HepG2 (cell line): ENCODE results near the gene PTGER4. TPM values are rescaled to one million over a fixed set of nuclear protein-coding genes. Genes with fewer than 3 reads are reported as not detected.

ENCODE experiments used
- ATAC-seq: fragments of 200-7000 bp; cut with Tn5 transposase; 3 replicates; pipeline ENCODE4 v1.9.1; 2020; ENCODE audit warnings: mild to moderate bottlenecking, moderate library complexity
- BruUV-seq: library from RNA; stranded (reverse); fragments of 400-500 nt; replicated peaks from 2 replicates; lab custom pipeline; 2021; lab: Mats Ljungman, UMichigan
- CTCF ChIA-PET: fragments of 300-600 bp; formaldehyde crosslinking; extraction: SDS; loops from one replicate; lab custom pipeline; 2021; ENCODE audit warnings: low total read pairs, inconsistent platforms, low intra/inter-chr PET ratio; lab: Yijun Ruan, JAX
- POLR2A ChIA-PET: fragments of 350-600 bp; sonication (Branson Sonifier 250); formaldehyde crosslinking; loops from one replicate; lab custom pipeline; 2020; ENCODE audit warnings: antibody characterized with exemption, inconsistent platforms; lab: Yijun Ruan, JAX
- DNase-seq: peaks from one replicate; pipeline ENCODE4 v3.0.0-alpha.2; 2015; ENCODE audit warnings: low spot score
- FAIRE-seq: peaks from 3 replicates; lab custom pipeline; 2011; peaks lifted over from hg19 to GRCh38; lab: Jason Lieb, UNC
- H2AFZ ChIP-seq: one replicate; pipeline ENCODE4 v1.6.1; 2011; ENCODE audit warnings: low read length, inconsistent platforms
- H3K27ac ChIP-seq: fragments of 300-600 bp; 3 replicates; pipeline ENCODE4 v1.8.0; 2011; ENCODE audit warnings: mixed run types, mild to moderate bottlenecking, mixed read lengths, low read length, inconsistent platforms; ENCODE audit not compliant: insufficient read depth; ENCODE audit errors: extremely low read length
- H3K27me3 ChIP-seq, 2 experiments: fragments of 200-600 bp in 1 of 2; 2 replicates in 1 of 2; 3 replicates in 1 of 2; pipeline versions ENCODE4 v1.6.0 to v1.8.0; 2011; ENCODE audit warnings: low read length in 2 of 2, mild to moderate bottlenecking in 2 of 2, moderate library complexity in 2 of 2, inconsistent platforms in 1 of 2; ENCODE audit not compliant: insufficient read depth in 2 of 2, control insufficient read depth in 1 of 2
- H3K36me3 ChIP-seq, 2 experiments: fragments of 200-600 bp in 1 of 2; replicated peaks in 1 of 2; 2 replicates in 1 of 2; 3 replicates in 1 of 2; pipeline versions ENCODE4 v1.5.1 to v1.8.0; 2011; ENCODE audit warnings: low read length in 2 of 2, inconsistent platforms in 1 of 2; ENCODE audit not compliant: insufficient read depth in 2 of 2, control insufficient read depth in 1 of 2
- H3K4me1 ChIP-seq: 2 replicates; pipeline ENCODE4 v1.5.1; 2012; ENCODE audit warnings: low read length, inconsistent platforms; ENCODE audit not compliant: insufficient read depth
- H3K4me2 ChIP-seq: 2 replicates; pipeline ENCODE4 v1.6.0; 2011; ENCODE audit warnings: low read depth, low read length, inconsistent platforms
- H3K4me3 ChIP-seq, 3 experiments: fragments of 200-600 bp in 1 of 3; sonication (generic), shearing (Covaris generic) in 1 of 3; replicated peaks in 1 of 3; 2 replicates each; pipeline ENCODE4 v1.5.1; 2011 to 2016; ENCODE audit warnings: low read length in 3 of 3, inconsistent platforms in 2 of 3, low read depth in 2 of 3, mild to moderate bottlenecking in 2 of 3, control low read depth in 1 of 3, mixed read lengths in 1 of 3; ENCODE audit not compliant: insufficient read depth in 1 of 3
- H3K79me2 ChIP-seq: one replicate; pipeline ENCODE4 v1.6.1; 2011; ENCODE audit warnings: low read length, inconsistent platforms; ENCODE audit not compliant: insufficient read depth
- H3K9ac ChIP-seq: 2 replicates; pipeline ENCODE4 v1.6.0; 2011; ENCODE audit warnings: mild to moderate bottlenecking, low read depth, low read length, inconsistent platforms; ENCODE audit not compliant: insufficient read depth
- H3K9me3 ChIP-seq: 2 replicates; pipeline ENCODE4 v1.5.1; 2012; ENCODE audit warnings: mild to moderate bottlenecking, low read length
- H4K20me1 ChIP-seq: 2 replicates; pipeline ENCODE4 v1.6.0; 2011; ENCODE audit warnings: inconsistent platforms, mild to moderate bottlenecking, low read length, moderate library complexity; ENCODE audit not compliant: insufficient read depth
- CC2D1A ChIP-seq: sonication (generic); formaldehyde crosslinking; IDR thresholded peaks from 2 replicates; pipeline ENCODE4 v1.8.1; 2023; ENCODE audit warnings: mild to moderate bottlenecking, missing genetic modification reagents
- CTCF ChIP-seq: sonication (generic); formaldehyde crosslinking; IDR thresholded peaks from 2 replicates; pipeline ENCODE4 v1.5.0; 2020; ENCODE audit warnings: mild to moderate bottlenecking, missing genetic modification reagents, moderate library complexity
- FOXM1 ChIP-seq: sonication (generic); formaldehyde crosslinking; IDR thresholded peaks from 2 replicates; pipeline ENCODE4 v1.5.0; 2020; ENCODE audit warnings: missing genetic modification reagents
- NCOA5 ChIP-seq: sonication (generic); formaldehyde crosslinking; IDR thresholded peaks from 2 replicates; pipeline ENCODE4 v1.4.0; 2020; ENCODE audit warnings: missing genetic modification reagents
- NR2F6 ChIP-seq, 2 experiments: IDR thresholded peaks; 2 replicates each; pipeline ENCODE4 v1.6.1; 2016; ENCODE audit warnings: antibody characterized with exemption in 1 of 2, mild to moderate bottlenecking in 1 of 2
- PRDM15 ChIP-seq: sonication (generic); formaldehyde crosslinking; IDR thresholded peaks from 2 replicates; pipeline ENCODE4 v1.4.0; 2020; ENCODE audit warnings: missing genetic modification reagents
- RAD21 ChIP-seq: fragments of 450-650 bp; formaldehyde crosslinking; IDR thresholded peaks from 2 replicates; pipeline ENCODE4 v1.5.0; 2020; ENCODE audit warnings: mild to moderate bottlenecking
- SALL1 ChIP-seq: sonication (generic); formaldehyde crosslinking; IDR thresholded peaks from 2 replicates; pipeline ENCODE4 v1.8.0; 2022; ENCODE audit warnings: mild to moderate bottlenecking, missing genetic modification reagents
- SMC3 ChIP-seq: IDR thresholded peaks from 2 replicates; pipeline ENCODE4 v1.6.1; 2011; ENCODE audit warnings: low read length, improper control_type of control experiment
- STAG1 ChIP-seq: sonication (generic); formaldehyde crosslinking; IDR thresholded peaks from 2 replicates; pipeline ENCODE4 v1.4.0; 2020; ENCODE audit warnings: missing genetic modification reagents
- TEAD3 ChIP-seq: optimal IDR thresholded peaks from 2 replicates; pipeline ENCODE3; 2016; ENCODE audit warnings: borderline replicate concordance
- U2AF1 ChIP-seq: fragments of 200-400 bp; formaldehyde crosslinking; optimal IDR thresholded peaks from 2 replicates; pipeline ENCODE3; 2017; ENCODE audit warnings: mild to moderate bottlenecking, low read depth, low read length
- USF2 ChIP-seq, 2 experiments: sonication (generic) in 1 of 2; formaldehyde crosslinking in 1 of 2; IDR thresholded peaks; 2 replicates each; pipeline versions ENCODE4 v1.5.1 to v1.6.1; 2011 to 2020; ENCODE audit warnings: borderline replicate concordance in 1 of 2, low read depth in 1 of 2, low read length in 1 of 2, mild to moderate bottlenecking in 1 of 2, missing genetic modification reagents in 1 of 2, moderate library complexity in 1 of 2
- YY1 ChIP-seq: IDR thresholded peaks from 2 replicates; pipeline ENCODE4 v1.6.1; 2011; ENCODE audit warnings: low read length, low read depth, moderate library complexity, mild to moderate bottlenecking; ENCODE audit not compliant: insufficient read depth, insufficient replicate concordance
- ZNF33A ChIP-seq: sonication (generic); formaldehyde crosslinking; IDR thresholded peaks from 2 replicates; pipeline ENCODE4 v1.5.1; 2020; ENCODE audit warnings: missing genetic modification reagents, mild to moderate bottlenecking, moderate library complexity, borderline replicate concordance
- ZNF441 ChIP-seq: sonication (generic); formaldehyde crosslinking; IDR thresholded peaks from 2 replicates; pipeline ENCODE4 v1.7.0; 2021; ENCODE audit warnings: missing genetic modification reagents, borderline replicate concordance
- ZNF775 ChIP-seq: sonication (generic); formaldehyde crosslinking; IDR thresholded peaks from 2 replicates; pipeline ENCODE4 v1.4.0; 2020; ENCODE audit warnings: missing genetic modification reagents, mild to moderate bottlenecking, moderate library complexity, borderline replicate concordance
- WGBS: methylation state at CpG from one replicate; pipeline ENCODE4 v1.1.6; 2017; ENCODE audit warnings: low lambda C conversion rate; 5-methylcytosine and 5-hydroxymethylcytosine counted together
- in situ Hi-C: cut with HindIII; loops from 2 replicates; pipeline ENCODE4 v1.10.0; 2017; ENCODE audit warnings: low pct_unique_long_range_greater_than_20kb; ENCODE audit not compliant: extremely low pct_ligation_motif_present
- intact Hi-C: fragments of 100-400 bp; cut with micrococcal nuclease; formaldehyde crosslinking; loops from one replicate; pipeline ENCODE4 v1.10.0; 2022; ENCODE audit not compliant: unreplicated experiment
- polyA plus RNA-seq, 8 experiments: library from polyadenylated mRNA; depleted of rRNA in 3 of 8; stranded (reverse) in 7 of 8; unstranded in 1 of 8; fragments of >200 nt; fragmentation: Illumina TruSeq in 4 of 8; extraction: Trizol in 4 of 8; gene quantifications; 2 replicates each; pipeline versions ENCODE4 v1.2.1 to v1.2.3, GENCODE V29; 2011 to 2016; ENCODE audit warnings: low read depth in 4 of 8, missing spikeins in 1 of 8, mixed read lengths in 1 of 8; ENCODE audit not compliant: insufficient read depth in 1 of 8
- total RNA-seq, 5 experiments: library from RNA; depleted of rRNA; stranded (reverse); fragments of >200 nt; fragmentation: Illumina TruSeq; extraction: Trizol; gene quantifications; 2 replicates each; pipeline ENCODE4 v1.2.3, GENCODE V29; 2016; ENCODE audit warnings: low read depth in 1 of 5

PTGER4 gene
- total and polyA plus RNA-seq, 2 of the 13 experiments (the other 11 are each of a cell fraction or from before 2014, with no cell fraction given) = 0.01 to 0.11 TPM

- Histone ChIP-seq H3K4me1 (no peaks in the 10 kb centered on the region), H3K9me3 (no peaks in the 10 kb centered on the region), H3K27me3 (no peaks in the 10 kb centered on the region), H3K27ac (no peak overlapping the region), H3K79me2 (no peaks in the 10 kb centered on the region), H3K9ac (no peak overlapping the region), H2AFZ (no peak overlapping the region), H3K4me2 (no peak overlapping the region), H3K4me3 (no peak overlapping the region), H4K20me1 (no peaks in the 10 kb centered on the region), H3K36me3 (no peaks in the 10 kb centered on the region)
- FAIRE-seq (peak; percentile 99), DNase-seq (peak; percentile 68), ATAC-seq (peak; percentile 99)
- no TSS peak for BruUV-seq
- 3% methylated on average over 8 of the region's 8 CpGs for WGBS
- ChIA-PET POLR2A (no interaction called here), CTCF (interaction anchor here (2.0 to 3.6 kb wide), 3 partner anchors 740 to 1109 kb away, joined by 15 to 35 read pairs (median 33); no protein-coding TSS in a partner anchor)
- intact Hi-C loops (loop anchor here (1.0 to 5.0 kb wide), 5 partner anchors 49 to 1109 kb away; no protein-coding TSS in a partner anchor), in situ Hi-C loops (loop anchor here (5.0 to 25.0 kb wide), 3 partner anchors 741 to 1101 kb away; no protein-coding TSS in a partner anchor)
- TF ChIP-seq ZNF441 (CRISPR knock-in tag) (no peak), CTCF (CRISPR knock-in tag) (peak; percentile 90), STAG1 (CRISPR knock-in tag) (peak; percentile 98), U2AF1 (no peak), TEAD3 (CRISPR knock-in tag) (peak; percentile 7), CC2D1A (no peak), PRDM15 (CRISPR knock-in tag) (no peak), ZNF775 (CRISPR knock-in tag) (no peak), USF2 (IDR thresholded peaks at IDR 0.05; ENCODE audit: low read depth, low read length) (no peak), USF2 (CRISPR knock-in tag; IDR thresholded peaks at IDR 0.05; ENCODE audit: borderline replicate concordance) (no peak), FOXM1 (CRISPR knock-in tag) (no peak), NCOA5 (CRISPR knock-in tag) (no peak), SMC3 (peak; percentile 96), ZNF33A (CRISPR knock-in tag) (no peak), RAD21 (CRISPR knock-in tag) (peak; percentile 85), NR2F6 (IDR thresholded peaks at IDR 0.05) (no peak), NR2F6 (CRISPR knock-in tag; IDR thresholded peaks at IDR 0.05) (no peak), YY1 (no peak), SALL1 (no peak)
These were observed 8.5 kb downstream of the PTGER4 start for GRCh38 chr5:40688127-40688761.
